Measurements from ENCODE around the gene SORCS2.

GRCh38 chr4:7709431-7709830, 517.1 kb downstream of the SORCS2 start:
- TF ChIP-seq CTCF (IDR thresholded peaks at IDR 0.05): no peak
- TF ChIP-seq EP300 (IDR thresholded peaks at IDR 0.05): no peak
- no peak for TF ChIP-seq POLR2A (IDR thresholded peaks at IDR 0.05)
